ENCODE data around the gene TLR5.
"Not testable (repeated sequence)": the region's sequence is repeated elsewhere in the genome, so short reads cannot be mapped to it uniquely, and the experiment has no call there.

TLR5 gene, protein sequence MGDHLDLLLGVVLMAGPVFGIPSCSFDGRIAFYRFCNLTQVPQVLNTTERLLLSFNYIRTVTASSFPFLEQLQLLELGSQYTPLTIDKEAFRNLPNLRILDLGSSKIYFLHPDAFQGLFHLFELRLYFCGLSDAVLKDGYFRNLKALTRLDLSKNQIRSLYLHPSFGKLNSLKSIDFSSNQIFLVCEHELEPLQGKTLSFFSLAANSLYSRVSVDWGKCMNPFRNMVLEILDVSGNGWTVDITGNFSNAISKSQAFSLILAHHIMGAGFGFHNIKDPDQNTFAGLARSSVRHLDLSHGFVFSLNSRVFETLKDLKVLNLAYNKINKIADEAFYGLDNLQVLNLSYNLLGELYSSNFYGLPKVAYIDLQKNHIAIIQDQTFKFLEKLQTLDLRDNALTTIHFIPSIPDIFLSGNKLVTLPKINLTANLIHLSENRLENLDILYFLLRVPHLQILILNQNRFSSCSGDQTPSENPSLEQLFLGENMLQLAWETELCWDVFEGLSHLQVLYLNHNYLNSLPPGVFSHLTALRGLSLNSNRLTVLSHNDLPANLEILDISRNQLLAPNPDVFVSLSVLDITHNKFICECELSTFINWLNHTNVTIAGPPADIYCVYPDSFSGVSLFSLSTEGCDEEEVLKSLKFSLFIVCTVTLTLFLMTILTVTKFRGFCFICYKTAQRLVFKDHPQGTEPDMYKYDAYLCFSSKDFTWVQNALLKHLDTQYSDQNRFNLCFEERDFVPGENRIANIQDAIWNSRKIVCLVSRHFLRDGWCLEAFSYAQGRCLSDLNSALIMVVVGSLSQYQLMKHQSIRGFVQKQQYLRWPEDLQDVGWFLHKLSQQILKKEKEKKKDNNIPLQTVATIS

DNA sequence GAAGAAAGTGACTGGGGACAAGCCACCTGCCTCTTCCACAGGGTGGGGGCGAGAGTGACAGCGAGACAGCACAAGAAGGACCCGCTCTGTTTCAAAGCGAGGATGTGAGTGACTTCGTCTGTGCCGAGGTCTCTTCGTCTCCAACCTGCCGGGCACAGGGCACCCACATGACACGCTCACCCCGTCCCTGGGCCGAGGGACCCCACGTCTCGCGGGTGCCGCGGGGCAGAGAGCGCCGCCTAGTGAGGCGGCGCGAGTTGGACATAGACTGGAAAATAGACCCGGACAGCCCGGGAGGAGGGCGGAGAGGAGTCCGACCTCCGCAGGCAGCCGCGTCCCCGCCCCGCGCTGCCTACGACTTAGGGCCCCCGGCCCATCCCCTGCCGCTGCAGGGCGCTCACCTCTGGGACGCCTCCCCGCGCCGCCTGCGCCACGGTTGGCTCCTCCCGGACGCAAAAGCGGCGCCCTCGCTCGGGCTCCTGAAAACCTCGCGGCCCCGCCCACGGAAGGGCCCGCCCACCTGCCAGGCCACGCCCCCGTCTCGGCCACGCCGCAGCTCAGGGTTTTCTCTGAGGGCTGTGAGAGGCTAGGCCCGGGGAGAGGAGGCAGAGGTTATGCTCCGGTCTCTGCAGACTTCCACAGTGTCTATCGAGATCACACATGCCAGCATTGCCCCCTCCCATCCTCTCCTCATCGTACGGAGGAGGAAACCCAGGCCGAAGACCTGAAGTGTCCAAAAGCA is at the start of gene TLR5:
TLR5 (minus strand) TSS at position 454 of the 742 bp plus-strand sequence. CDS start 30,217 bp downstream, outside the sequence.
- peak; percentile 94 for DNase-seq

DNA sequence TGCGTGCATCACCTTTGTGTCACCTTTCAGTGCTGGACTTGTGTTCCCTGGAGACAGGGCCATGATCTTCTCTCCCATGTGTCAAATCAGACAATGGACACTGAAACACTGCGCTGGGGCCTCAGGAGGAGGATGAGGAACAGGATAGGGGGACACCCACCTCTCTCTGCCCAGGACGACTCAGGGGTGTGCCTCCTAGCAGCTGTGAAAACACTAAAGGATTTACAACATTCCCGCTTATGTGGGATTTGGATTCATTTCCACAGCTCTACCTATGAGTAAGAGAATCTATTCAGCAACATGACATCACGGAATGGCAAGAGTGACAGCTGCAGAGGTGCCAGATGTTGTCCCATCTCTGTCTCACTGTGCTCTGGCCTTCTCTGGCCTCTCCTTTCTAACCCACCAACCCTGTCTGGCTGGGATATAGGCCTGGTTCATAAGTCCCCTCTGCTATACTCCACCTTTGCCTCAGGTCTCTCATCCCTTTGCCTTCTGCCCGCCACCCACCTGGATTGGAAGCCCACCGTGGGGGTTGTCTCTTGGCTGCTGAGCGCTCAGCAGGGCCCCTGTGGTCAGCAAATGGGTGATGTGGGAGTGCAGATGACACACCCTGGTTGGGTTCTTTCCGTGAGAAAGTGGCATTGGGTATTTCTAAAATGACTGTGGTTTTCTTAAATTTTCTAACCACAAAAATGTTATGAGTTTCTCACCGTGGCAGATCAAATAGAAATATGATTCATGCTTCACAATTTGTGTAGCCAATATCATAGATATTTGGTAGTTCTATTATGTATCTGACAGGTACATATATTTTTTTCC is 47.1 kb upstream of the TLR5 start:
- DNase-seq, result peak; percentile 43

DNA sequence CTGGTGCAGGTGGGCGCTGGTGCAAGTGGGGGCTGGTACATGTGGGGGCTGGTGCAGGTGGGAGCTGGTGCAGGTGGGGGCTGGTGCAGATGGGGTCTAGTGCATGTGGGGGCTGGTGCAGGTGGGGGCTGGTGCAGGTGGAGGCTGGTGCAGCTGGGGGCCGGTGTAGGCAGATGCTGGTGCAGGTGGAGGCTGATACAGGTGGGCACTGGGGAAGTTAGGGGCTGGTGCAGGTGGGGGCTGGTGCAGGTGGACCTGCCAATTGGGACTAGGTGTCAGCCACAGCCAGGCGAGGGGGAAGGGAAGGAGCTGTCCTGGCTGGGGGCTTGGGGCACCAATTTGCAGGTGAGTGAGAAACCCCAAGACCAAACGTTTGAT is 46.5 kb upstream of the TLR5 start:
- no peak for DNase-seq

DNA sequence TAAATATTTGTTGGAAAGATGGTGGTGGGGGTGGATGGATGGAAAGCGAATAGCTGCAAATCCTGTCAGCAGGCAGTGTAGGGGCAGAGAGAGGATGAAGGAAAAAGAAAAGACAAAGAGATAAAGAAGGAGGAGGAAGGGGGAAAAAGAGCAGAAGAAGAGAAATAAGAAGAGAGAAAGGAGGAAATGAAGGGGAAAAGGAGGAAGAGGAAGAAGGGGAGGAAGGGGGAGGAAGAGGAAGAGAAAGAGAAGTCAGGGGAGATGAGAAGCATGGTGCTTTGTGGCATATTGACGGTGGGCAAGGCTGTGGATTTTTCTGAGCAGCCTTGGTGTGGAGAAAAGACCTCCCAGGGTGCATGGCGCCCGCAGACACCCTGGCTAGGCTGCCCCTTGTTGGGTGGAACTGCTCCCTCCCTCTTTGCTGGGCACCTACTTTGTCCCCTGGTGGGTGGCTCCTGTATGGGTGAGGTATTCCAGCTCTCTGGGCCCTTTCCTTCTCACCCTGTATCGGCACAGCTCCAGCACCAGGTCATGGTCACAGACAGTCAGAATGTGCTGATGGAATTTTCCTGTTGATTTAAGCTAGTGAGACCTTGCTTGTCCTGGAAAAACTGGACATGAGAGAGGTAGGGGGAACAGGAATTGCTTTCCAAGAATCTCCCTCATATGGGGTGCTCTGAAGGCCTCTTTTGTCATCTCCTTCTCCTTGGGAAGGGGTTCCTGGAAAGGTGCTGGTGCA is 45.7 kb upstream of the TLR5 start:
- no peak for DNase-seq

DNA sequence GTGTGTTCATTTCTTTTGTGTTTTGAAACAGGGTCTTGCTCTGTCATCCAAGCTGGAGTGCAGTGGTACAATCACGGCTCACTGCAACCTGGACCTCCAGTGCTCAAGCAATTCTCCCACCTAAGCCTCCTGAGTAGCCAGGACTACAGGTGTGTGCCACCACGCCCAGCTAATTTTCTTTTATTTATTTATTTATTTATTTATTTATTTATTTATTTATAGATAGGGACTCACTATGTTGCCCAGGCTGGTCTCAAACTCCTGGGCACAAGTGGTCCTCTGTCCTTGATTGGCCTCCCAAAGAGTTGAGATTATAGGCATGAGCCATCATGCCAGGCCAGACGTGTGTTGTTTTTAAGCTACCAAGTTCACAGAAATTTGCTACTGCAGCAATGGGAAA is 43.8 kb upstream of the TLR5 start:
- DNase-seq, result no peak

DNA sequence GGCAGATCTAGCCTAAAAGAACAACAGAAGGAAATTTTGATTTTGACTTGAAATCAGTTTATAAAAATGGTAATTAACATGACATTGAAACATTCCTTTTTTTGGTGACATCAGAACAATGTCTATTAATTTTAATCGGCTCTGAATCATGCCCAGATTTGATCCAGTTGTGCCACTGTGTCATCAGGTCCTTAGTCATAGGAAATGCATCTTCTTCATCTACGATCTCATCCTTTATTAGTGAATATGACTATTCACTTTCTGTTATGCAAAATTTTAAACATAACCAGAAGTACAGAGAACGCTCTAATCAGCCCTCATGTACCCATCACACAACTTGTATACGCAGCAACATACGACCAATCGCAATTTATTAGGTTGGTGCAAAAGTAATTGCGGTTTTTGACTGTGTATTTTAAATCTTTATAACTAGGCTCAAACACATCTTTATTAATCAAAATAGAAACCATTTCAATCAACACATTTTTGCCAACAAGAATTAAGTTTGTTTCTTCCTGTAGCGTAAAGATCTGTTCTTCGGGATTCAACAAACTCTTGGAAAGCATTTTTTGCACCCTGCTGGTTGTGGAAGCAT is 40.3 kb upstream of the TLR5 start:
- no peak for DNase-seq

DNA sequence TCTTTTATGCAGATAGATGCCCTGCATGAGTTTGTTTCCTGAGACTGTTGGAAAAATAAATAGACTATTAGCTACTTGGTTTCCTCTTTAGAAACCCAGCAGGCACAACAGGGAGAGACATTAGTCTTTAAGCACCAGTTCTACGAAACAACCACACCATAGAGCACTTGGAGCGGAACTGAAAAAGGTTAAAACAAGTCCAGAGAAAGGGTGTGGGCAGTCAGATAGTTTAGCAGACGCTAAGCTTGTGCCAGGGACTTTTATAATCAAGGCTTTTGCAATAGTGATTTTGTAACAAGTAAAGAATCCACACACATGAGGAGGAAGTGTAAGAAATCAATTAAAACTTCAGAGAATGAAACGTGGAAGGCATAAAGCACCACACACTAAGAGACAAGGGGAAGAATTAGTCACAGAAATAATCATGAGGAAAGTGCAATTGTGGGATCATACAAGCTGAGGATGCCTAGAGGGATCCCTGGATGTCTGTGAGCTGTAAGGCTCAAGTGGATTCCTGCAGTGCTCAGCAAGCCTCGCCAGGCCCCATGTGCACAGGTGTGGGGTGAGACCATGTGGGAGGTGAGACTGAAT is 37.8 kb upstream of the TLR5 start:
- no peak for DNase-seq

DNA sequence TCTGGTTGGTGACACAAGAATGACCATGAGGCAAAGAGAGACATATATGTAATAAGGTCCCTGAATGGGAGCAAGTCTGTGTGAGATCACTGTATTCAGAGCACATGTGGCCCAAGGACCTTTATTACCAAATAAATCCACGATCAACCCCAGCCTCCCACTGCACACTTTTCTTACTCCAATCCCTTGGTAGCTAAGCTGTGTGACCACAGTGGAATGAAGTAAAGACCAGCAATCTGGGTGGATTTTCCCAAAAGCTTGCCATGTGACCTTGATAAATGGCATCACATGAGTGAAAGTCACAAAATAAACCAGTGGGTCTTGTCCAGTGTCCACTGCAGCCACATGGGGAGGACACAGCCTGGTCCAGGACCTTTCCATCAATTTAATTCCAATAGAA is 36.7 kb upstream of the TLR5 start:
- DNase-seq, result no peak

DNA sequence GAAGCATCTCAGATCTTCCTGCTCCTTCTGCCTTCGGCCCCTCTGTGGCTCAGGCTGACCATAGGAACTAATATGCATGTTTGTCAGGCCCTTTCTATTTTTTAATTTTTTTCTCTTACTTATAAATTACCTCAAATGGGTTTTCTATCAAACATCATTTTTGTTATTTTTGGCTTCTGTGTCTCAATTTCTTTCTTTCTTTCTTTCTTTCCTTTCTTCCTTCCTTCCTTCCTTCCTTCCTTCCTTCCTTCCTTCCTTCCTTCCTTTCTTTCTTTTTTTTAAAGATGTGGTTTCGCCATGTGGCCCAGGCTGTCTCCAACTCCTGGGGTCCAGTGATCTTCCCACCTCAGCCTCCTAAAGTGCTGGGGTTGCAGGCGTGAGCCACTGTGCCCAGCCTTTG is 36.2 kb upstream of the TLR5 start:
- no peak for DNase-seq

DNA sequence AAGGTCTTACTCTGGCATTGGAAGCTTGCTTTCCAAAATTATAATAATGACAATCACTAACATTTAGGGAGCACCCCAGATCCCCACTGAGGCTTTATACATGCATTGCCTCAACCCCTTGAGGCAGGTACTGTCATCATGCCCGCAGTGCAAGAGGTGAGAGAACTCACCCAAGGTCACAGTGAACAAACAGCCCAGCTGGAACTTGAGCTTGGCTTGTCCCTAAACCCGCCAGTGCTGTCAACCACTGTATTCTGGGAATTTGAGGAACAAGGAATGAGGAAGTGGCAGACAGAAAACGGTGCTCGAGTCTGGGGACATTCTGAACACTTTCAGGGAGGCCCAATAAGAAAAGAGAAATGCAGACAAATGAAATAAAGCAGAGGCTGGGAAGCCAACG is 34.6 kb upstream of the TLR5 start:
- no peak for DNase-seq

DNA sequence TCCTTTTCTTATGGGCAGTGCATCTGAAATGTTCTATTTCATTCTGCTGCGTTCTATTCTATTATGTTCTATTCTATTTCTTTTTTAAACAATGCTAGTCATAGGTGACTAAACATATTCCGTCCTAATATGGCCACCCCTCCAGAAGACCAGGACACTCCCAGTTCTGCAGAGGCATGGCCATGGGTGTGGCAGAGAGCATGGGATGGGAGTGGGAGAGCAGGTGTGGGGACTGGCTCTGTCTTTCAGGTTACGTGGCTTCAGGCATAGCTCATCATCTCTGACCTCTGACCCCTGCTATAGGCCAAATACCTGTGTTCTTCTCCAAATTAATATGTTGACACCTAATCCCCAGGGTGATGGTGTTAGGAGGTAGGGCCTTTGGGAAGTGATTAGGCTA is 33.4 kb upstream of the TLR5 start:
- no peak for DNase-seq

DNA sequence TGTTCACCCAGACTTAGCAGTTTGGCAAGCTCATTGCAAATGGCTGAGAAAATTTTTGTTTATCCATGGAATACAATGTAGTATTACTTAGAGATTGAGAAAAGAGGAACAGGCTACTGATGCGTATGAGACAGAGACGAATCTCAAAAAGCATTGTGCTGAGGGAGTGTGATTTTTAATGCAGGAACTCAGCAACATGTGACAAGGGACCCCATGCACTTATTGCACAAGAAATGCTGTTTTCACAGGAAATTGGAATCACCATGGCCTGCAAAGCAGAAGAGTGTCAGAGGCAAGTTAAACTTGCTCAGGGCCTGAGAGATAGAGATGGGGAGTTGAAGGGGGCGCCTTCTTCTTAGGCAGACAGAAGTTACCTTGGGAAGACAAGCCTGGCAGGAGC is 32.6 kb upstream of the TLR5 start:
- DNase-seq, result no peak

DNA sequence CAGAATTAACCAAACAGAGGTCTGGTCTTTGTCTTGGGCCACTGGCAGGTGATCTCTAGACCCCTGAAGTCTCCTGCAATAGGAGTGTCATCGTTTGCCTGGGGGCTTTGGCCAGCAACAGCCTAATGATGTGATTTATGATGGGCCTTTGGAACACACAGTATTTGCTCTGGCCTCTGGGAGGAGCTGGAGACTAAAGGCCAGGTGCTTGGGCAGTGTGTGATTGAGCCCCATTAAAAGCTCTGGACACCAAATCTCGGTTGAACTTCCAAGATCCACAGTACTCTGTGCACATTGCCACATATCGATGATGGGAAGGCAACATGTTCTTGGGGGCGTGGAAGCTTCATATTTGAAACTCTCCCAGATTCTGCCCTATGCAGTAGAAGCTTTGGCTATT is 32.0 kb upstream of the TLR5 start:
- peak; percentile 81 for DNase-seq

DNA sequence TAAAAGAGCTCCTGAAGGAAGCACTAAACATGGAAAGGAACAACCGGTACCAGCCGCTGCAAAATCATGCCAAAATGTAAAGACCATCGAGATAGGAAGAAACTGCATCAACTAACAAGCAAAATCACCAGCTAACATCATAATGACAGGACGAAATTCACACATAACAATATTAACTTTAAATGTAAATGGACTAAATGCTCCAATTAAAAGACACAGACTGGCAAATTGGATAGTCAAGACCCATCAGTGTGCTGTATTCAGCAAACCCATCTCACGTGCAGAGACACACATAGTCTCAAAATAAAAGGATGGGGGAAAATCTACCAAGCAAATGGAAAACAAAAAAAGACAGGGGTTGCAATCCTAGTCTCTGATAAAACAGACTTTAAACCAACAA is 26.4 kb upstream of the TLR5 start:
- not testable (repeated sequence) for DNase-seq

DNA sequence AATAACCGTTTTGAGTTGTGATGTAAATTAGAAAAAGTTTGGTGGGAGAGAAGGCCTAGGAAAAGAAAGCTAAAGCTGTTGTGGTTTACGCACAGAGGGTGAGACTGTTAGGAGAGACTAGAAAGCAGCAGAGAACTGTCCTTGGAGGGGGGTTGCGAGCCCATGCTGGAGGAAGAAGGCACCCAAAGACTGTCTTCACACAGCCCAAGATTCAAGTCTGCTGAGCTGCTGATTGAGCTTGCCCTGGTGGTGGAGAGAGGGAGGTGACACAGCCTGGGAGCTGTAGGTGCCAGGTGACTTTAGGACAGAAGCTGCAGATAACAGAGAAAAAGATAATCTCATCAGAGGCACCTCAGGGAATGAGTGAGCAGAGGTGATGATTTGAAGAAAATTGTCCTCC is 18.3 kb upstream of the TLR5 start:
- no peak for DNase-seq

DNA sequence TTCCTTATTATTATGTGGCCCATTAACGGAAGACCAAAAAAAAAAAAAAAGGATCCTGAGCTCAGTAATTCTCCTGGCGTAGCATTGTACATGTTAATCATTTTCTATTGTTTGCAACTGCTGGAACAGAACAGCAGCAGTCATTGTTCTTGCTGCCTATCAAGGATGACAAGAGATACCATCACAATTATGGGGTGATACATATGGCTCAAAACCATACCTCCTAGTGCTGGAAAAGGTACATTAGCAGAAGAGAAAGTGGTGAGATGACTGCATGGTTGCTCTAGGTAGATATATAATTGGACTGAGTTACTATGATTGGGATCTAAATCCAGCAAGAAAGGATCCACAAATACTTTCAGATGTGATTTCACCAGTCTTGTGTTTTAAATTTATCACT is 13.3 kb upstream of the TLR5 start:
- no peak for DNase-seq

DNA sequence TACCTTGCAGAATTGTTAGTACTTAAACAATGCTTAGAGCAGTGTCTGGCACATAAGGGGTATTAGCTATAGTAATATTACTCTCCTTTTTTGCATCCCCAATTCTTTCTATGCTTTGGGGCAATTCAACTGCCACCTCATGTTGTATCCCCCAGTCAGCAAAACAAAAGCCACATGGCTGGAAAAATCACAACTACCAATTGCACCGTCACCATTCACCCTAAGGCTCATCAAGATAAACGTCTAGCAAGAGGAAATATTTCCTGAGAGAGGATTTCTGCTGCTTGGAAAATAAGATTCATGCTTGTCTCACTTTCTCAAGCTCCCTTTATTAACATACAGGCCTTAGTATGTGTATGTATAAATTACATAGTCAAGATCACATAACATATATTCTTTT is 12.1 kb upstream of the TLR5 start:
- DNase-seq, result no peak

DNA sequence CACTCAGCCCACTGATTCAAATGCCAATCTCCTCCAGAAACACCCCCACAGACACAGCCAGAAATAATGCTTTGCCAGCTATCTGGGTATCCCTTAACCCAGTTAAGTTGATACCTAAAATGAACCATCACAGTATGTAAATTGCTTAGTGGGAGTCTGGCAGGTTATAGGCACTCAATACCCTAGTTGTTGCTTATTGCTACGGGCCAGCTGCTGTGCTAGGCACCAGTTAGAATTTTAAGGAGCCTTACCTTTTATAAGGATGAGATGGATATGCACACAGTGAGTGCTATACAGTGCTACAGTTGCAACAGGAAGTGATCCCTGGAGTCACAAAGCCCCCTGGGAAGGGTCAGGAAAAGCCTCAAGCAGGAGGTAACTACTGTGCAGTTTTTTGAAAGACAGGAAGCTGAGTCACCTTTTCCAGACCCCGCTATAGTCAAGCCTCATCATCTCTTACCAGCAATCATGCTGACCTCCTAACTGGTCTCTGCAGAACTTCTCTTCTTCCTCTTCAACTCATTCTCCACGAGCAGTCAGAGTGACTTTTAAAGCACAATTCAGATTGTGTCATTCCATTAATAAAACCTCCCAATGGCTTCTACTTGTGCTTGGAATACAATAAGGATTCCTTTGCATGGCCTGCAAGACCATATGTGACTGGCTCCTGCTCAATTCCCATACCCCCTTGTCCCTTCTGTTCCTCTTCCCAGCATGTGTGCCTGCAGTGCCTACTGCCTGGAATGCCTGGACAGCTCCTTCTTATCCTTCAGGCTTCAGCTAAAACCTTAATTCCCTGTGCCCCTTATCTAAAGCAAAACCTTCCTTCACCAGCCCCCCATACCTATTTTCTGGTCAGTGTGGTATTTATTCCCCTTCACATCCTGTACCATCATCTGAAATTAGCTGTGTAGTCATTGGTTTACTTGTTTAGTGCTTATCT is 10.4 kb upstream of the TLR5 start:
- no peak for DNase-seq

DNA sequence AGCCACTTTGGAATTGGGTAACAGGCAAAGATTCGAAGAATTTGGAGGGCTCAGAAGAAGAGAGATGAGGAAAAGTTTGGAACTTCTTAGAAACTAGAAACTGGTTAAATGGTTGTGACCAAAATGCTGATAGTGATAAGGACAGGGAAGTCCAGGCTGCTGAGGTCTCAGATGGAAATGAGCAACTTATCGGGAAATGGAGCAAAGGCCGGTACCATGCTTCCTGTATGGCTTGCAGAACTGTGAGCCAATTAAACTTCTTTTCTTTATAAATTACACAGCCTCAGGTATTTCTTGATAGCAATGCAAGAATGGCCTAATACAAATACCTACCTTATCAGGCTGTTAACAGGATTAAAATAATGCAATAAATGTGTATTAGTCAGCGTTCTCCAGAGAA is 9.4 kb upstream of the TLR5 start:
- DNase-seq, result no peak

DNA sequence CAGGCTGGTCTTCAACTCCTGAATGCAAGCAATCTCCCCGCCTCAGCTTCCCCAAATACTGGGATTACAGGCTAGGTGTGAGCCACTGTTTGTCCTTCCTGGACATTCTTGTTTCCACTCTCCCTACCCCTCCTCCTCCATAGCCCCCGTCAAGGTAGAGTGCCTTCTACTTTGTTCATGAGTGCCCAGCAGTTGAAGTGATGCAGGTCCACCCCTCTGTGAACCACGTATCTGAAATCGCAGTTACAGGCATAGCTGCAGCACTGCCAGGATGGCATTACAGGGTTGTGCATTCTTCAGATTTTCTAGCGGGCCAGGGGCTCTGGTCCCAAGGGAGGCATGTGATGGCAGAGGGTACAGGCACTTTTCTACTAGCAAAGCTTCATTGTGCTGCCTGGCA is 7.4 kb upstream of the TLR5 start:
- DNase-seq, result no peak
